H9 (cell line): ENCODE measurements around the gene DDX1. TPM values are rescaled to one million over a fixed set of nuclear protein-coding genes. Genes with fewer than 3 reads are reported as not detected.

Experiments used
- DNase-seq: peaks from one replicate; pipeline ENCODE4 v3.0.0-alpha.2; 2017
- H2AFZ ChIP-seq: one replicate; pipeline ENCODE4 v1.6.1; 2013; ENCODE audit warnings: mild to moderate bottlenecking, low read length, control low read depth, moderate library complexity
- H2AK5ac ChIP-seq: 2 replicates; pipeline ENCODE4 v1.6.1; 2013; ENCODE audit warnings: low read length, control low read depth, mixed read lengths; ENCODE audit not compliant: insufficient read length
- H2BK120ac ChIP-seq: one replicate; pipeline ENCODE4 v1.6.1; 2013; ENCODE audit warnings: low read depth, mild to moderate bottlenecking, low read length, control low read depth, inconsistent platforms; ENCODE audit not compliant: poor library complexity, severe bottlenecking
- H2BK12ac ChIP-seq: 2 replicates; pipeline ENCODE4 v1.6.1; 2013; ENCODE audit warnings: low read length, control low read depth, mixed read lengths, low read depth; ENCODE audit not compliant: insufficient read length
- H2BK15ac ChIP-seq: 2 replicates; pipeline ENCODE4 v1.6.1; 2013; ENCODE audit warnings: low read depth, low read length, control low read depth
- H2BK20ac ChIP-seq: one replicate; pipeline ENCODE4 v1.6.1; 2013; ENCODE audit warnings: low read depth, mild to moderate bottlenecking, low read length, control low read depth, inconsistent platforms; ENCODE audit not compliant: poor library complexity, severe bottlenecking
- H2BK5ac ChIP-seq: 2 replicates; pipeline ENCODE4 v1.6.1; 2013; ENCODE audit warnings: low read length, control low read depth, mixed read lengths; ENCODE audit not compliant: insufficient read length
- H3K14ac ChIP-seq: 2 replicates; pipeline ENCODE4 v1.6.1; 2013; ENCODE audit warnings: low read length, control low read depth; ENCODE audit not compliant: insufficient read depth
- H3K18ac ChIP-seq: 2 replicates; pipeline ENCODE4 v1.6.1; 2013; ENCODE audit warnings: low read depth, mild to moderate bottlenecking, mixed read lengths, low read length, control low read depth; ENCODE audit not compliant: insufficient read length
- H3K23ac ChIP-seq: 2 replicates; pipeline ENCODE4 v1.6.1; 2013; ENCODE audit warnings: low read length, control low read depth, mixed read lengths, low read depth; ENCODE audit not compliant: insufficient read length
- H3K23me2 ChIP-seq: 2 replicates; pipeline ENCODE4 v1.6.1; 2013; ENCODE audit warnings: low read depth, mild to moderate bottlenecking, mixed read lengths, low read length, control low read depth; ENCODE audit not compliant: insufficient read length, poor library complexity, severe bottlenecking
- H3K27ac ChIP-seq: 2 replicates; pipeline ENCODE4 v1.5.1; 2013; ENCODE audit warnings: low read length, control low read depth, mixed read lengths, low read depth; ENCODE audit not compliant: insufficient read length
- H3K27me3 ChIP-seq: 2 replicates; pipeline ENCODE4 v1.6.1; 2013; ENCODE audit warnings: low read length, control low read depth, inconsistent platforms; ENCODE audit not compliant: insufficient read depth
- H3K4ac ChIP-seq: 2 replicates; pipeline ENCODE4 v1.6.1; 2013; ENCODE audit warnings: low read depth, mild to moderate bottlenecking, control low read depth, inconsistent platforms, low read length, moderate library complexity
- H3K4me1 ChIP-seq: 2 replicates; pipeline ENCODE4 v1.6.1; 2013; ENCODE audit warnings: low read length, control low read depth, inconsistent platforms; ENCODE audit not compliant: insufficient read depth
- H3K4me2 ChIP-seq: 2 replicates; pipeline ENCODE4 v1.6.1; 2013; ENCODE audit warnings: low read length, control low read depth, mixed read lengths; ENCODE audit not compliant: insufficient read length, insufficient read depth
- H3K56ac ChIP-seq: 2 replicates; pipeline ENCODE4 v1.6.1; 2013; ENCODE audit warnings: low read depth, mild to moderate bottlenecking, mixed read lengths, low read length, control low read depth; ENCODE audit not compliant: insufficient read length
- H3K79me1 ChIP-seq: 2 replicates; pipeline ENCODE4 v1.6.1; 2013; ENCODE audit warnings: low read depth, mild to moderate bottlenecking, moderate library complexity, low read length, control low read depth, inconsistent platforms; ENCODE audit not compliant: insufficient read depth, poor library complexity, severe bottlenecking
- H3K79me2 ChIP-seq: 2 replicates; pipeline ENCODE4 v1.6.1; 2013; ENCODE audit warnings: low read length, control low read depth, inconsistent platforms; ENCODE audit not compliant: insufficient read depth
- H3K9ac ChIP-seq: 2 replicates; pipeline ENCODE4 v1.6.1; 2013; ENCODE audit warnings: low read length, control low read depth, mixed read lengths; ENCODE audit not compliant: insufficient read length; ENCODE audit errors: extremely low read depth
- H3K9me3 ChIP-seq: one replicate; pipeline ENCODE4 v1.6.1; 2013; ENCODE audit warnings: low read depth, low read length, inconsistent platforms; ENCODE audit not compliant: control insufficient read depth
- H3T11ph ChIP-seq: one replicate; pipeline ENCODE4 v1.6.1; 2013; ENCODE audit warnings: mild to moderate bottlenecking, low read length, control low read depth, inconsistent platforms
- H4K20me1 ChIP-seq: one replicate; pipeline ENCODE4 v1.6.1; 2013; ENCODE audit not compliant: control insufficient read depth, insufficient read length, insufficient read depth
- H4K5ac ChIP-seq: 2 replicates; pipeline ENCODE4 v1.6.1; 2013; ENCODE audit warnings: low read depth, mild to moderate bottlenecking, mixed read lengths, low read length, control low read depth; ENCODE audit not compliant: insufficient read length
- H4K8ac ChIP-seq: replicated peaks from 2 replicates; pipeline ENCODE4 v1.6.1; 2013; ENCODE audit warnings: low read length, control low read depth, mixed read lengths, low read depth; ENCODE audit not compliant: insufficient read length
- H4K91ac ChIP-seq: 2 replicates; pipeline ENCODE4 v1.6.1; 2013; ENCODE audit warnings: low read depth, mild to moderate bottlenecking, moderate library complexity, mixed read lengths, low read length, control low read depth; ENCODE audit not compliant: insufficient read length
- H3K27ac Mint-ChIP-seq, 3 experiments: 2 replicates in 2 of 3; 3 replicates in 1 of 3; pipeline ENCODE4 v1.8.0; 2020 to 2021; ENCODE audit warnings: mixed read lengths in 3 of 3, mild to moderate bottlenecking in 1 of 3, moderate library complexity in 1 of 3
- H3K27me3 Mint-ChIP-seq: 2 replicates; pipeline ENCODE4 v1.8.0; 2021; ENCODE audit warnings: low read depth, mild to moderate bottlenecking, moderate library complexity, mixed read lengths
- H3K36me3 Mint-ChIP-seq, 3 experiments: 2 replicates in 2 of 3; 3 replicates in 1 of 3; pipeline ENCODE4 v1.8.0; 2020 to 2021; ENCODE audit warnings: low read depth in 3 of 3, mixed read lengths in 3 of 3; ENCODE audit not compliant: insufficient read depth in 1 of 3
- H3K4me1 Mint-ChIP-seq, 2 experiments: 2 replicates each; pipeline ENCODE4 v1.8.0; 2020; ENCODE audit warnings: mixed read lengths in 2 of 2
- H3K4me3 Mint-ChIP-seq, 2 experiments: 2 replicates in 1 of 2; 3 replicates in 1 of 2; pipeline ENCODE4 v1.8.0; 2020 to 2021; ENCODE audit warnings: mild to moderate bottlenecking in 2 of 2, mixed read lengths in 2 of 2, moderate library complexity in 1 of 2
- H3K9me3 Mint-ChIP-seq, 2 experiments: 2 replicates in 1 of 2; 3 replicates in 1 of 2; pipeline ENCODE4 v1.8.0; 2020; ENCODE audit warnings: mild to moderate bottlenecking in 2 of 2, mixed read lengths in 2 of 2, moderate library complexity in 1 of 2
- WGBS: extraction: QIAGEN DNeasy Blood & Tissue Kit; methylation state at CpG from one replicate; pipeline ENCODE4 v1.1.7; 2013; ENCODE audit warnings: missing lambda C conversion rate, low lambda C conversion rate, mixed read lengths; ENCODE audit not compliant: insufficient read length; ENCODE audit errors: extremely low coverage; 5-methylcytosine and 5-hydroxymethylcytosine counted together
- total RNA-seq: library from RNA; stranded (reverse); gene quantifications from 2 replicates; pipeline ENCODE4 v1.2.1, GENCODE V29; 2021
- TF ChIP-seq, protein P1 (sequence below): fragments of 200-600 bp; sonication (generic); conservative IDR thresholded peaks from 3 replicates; pipeline ENCODE4 v1.8.0; 2021; ENCODE audit warnings: antibody characterized with exemption, mild to moderate bottlenecking

Gene DDX1
- total RNA-seq, 1 experiment from 2014 or later: 120 TPM

DNA sequence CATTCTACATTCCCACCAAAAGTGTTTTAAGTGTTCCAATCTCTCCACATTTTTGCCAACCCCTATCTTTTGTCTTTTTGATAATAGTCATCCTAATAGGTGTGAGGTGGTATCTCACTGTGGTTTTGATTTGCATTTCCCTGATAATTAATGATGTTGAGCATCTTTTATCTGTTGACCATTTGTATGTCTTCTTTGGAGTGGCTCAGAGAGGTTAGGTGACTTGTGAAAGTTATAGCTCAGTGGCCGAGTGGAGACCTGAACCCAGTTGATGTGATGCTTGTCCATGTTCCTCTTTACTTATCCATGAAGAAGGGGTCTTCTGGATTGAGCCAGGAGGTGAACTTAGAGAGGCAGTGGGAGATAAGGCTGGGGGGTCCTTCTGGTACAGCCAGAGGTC lies 78.8 kb downstream of the DDX1 start:
- no peaks in the 10 kb centered on the region; the same call in 1 of the 2 replicates for H3K27me3 Mint-ChIP-seq
- Histone ChIP-seq H3K4me1 (no peaks in the 10 kb centered on the region; the same call in 1 of the 2 replicates), H4K91ac (no peak overlapping the region), H3K18ac (no peak overlapping the region), H3K79me1 (no peaks in the 10 kb centered on the region), H4K20me1 (no peaks in the 10 kb centered on the region), H3T11ph (no peak overlapping the region), H3K27ac (no peak overlapping the region), H3K9me3 (no peaks in the 10 kb centered on the region), H3K4ac (no peak overlapping the region), H3K56ac (no peak overlapping the region), H4K5ac (no peak overlapping the region), H2BK12ac (no peak overlapping the region), H2BK15ac (no peak overlapping the region), H2BK5ac (no peak overlapping the region), H3K23ac (no peak overlapping the region), H3K14ac (no peak overlapping the region), H3K79me2 (no peaks in the 10 kb centered on the region), H3K27me3 (no peaks in the 10 kb centered on the region), H3K23me2 (no peaks in the 10 kb centered on the region), H3K4me2 (no peak overlapping the region), H2BK120ac (no peak overlapping the region), H2AFZ (no peak overlapping the region), H4K8ac (no peak overlapping the region), H2AK5ac (no peak overlapping the region), H3K9ac (no peak overlapping the region), H2BK20ac (no peak overlapping the region)
- H3K9me3 Mint-ChIP-seq: peaks cover 0 to 4% of the 10 kb centered on the region in 2 experiments; a peak in 2 of 5 replicates
- H3K4me3 Mint-ChIP-seq: no peak overlapping the region
- TF ChIP-seq, protein P1, sequence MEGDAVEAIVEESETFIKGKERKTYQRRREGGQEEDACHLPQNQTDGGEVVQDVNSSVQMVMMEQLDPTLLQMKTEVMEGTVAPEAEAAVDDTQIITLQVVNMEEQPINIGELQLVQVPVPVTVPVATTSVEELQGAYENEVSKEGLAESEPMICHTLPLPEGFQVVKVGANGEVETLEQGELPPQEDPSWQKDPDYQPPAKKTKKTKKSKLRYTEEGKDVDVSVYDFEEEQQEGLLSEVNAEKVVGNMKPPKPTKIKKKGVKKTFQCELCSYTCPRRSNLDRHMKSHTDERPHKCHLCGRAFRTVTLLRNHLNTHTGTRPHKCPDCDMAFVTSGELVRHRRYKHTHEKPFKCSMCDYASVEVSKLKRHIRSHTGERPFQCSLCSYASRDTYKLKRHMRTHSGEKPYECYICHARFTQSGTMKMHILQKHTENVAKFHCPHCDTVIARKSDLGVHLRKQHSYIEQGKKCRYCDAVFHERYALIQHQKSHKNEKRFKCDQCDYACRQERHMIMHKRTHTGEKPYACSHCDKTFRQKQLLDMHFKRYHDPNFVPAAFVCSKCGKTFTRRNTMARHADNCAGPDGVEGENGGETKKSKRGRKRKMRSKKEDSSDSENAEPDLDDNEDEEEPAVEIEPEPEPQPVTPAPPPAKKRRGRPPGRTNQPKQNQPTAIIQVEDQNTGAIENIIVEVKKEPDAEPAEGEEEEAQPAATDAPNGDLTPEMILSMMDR: no peak
- H3K36me3 Mint-ChIP-seq: peaks cover 0 to 5% (median 0%) of the 10 kb centered on the region in 3 experiments; a peak in 3 of 7 replicates
- no CpG with 5 or more reads among the region's 1 CpG for WGBS
- H3K4me1 Mint-ChIP-seq: peaks cover 18 to 28% of the 10 kb centered on the region in 2 experiments
- no peak for DNase-seq
- no peak overlapping the region for H3K27ac Mint-ChIP-seq
